Uterus (tissue), 4 donors: ENCODE results near the gene NR2F1-AS1. TPM values are rescaled to one million over a fixed set of nuclear protein-coding genes. Genes with fewer than 3 reads are reported as not detected.

Experiments used
- DNase-seq, 2 donors: peaks; one replicate each; pipeline ENCODE4 v3.0.0-alpha.2; 2019 to 2020
- H3K27ac ChIP-seq, 2 donors: fragments of 200-600 bp; sonication (generic); 1 replicate in 1 of 2; 2 replicates in 1 of 2; pipeline ENCODE4 v1.5.1; 2016 to 2018
- H3K27me3 ChIP-seq, 2 donors: fragments of 200-600 bp; sonication (generic); one replicate each; pipeline ENCODE4 v1.5.1; 2018 to 2019; ENCODE audit warnings: control low read depth in 1 of 2
- H3K36me3 ChIP-seq, 2 donors: fragments of 200-600 bp; sonication (generic); one replicate each; pipeline ENCODE4 v1.5.1; 2019; ENCODE audit warnings: control low read depth in 1 of 2
- H3K4me1 ChIP-seq, 2 donors: fragments of 200-600 bp; sonication (generic); one replicate each; pipeline ENCODE4 v1.5.1; 2018 to 2019; ENCODE audit warnings: control low read depth in 1 of 2
- H3K4me3 ChIP-seq, 2 donors: fragments of 200-600 bp; sonication (generic); 1 replicate in 1 of 2; 2 replicates in 1 of 2; pipeline ENCODE4 v1.5.1; 2018 to 2019; ENCODE audit warnings: mild to moderate bottlenecking in 1 of 2
- H3K9me3 ChIP-seq, 2 donors: fragments of 200-600 bp; sonication (generic); one replicate each; pipeline ENCODE4 v1.5.1; 2019; ENCODE audit warnings: control low read depth in 1 of 2
- POLR2A ChIP-seq, 2 donors: fragments of 450-650 bp; IDR thresholded peaks; one replicate each; pipeline ENCODE4 v1.6.1; 2016; ENCODE audit warnings: antibody characterized with exemption in 2 of 2, mild to moderate bottlenecking in 1 of 2, moderate library complexity in 1 of 2
- intact Hi-C: fragments of 100-400 bp; cut with DNase I; formaldehyde crosslinking; loops from one replicate; pipeline ENCODE4 v1.15.1; 2023; ENCODE audit warnings: low total_unique reads
- total RNA-seq, 4 donors: library from RNA; depleted of rRNA in 3 of 4; stranded (reverse); fragments of >200 nt in 3 of 4; gene quantifications; one replicate each; pipeline versions ENCODE4 v1.1.0 to v1.2.4, GENCODE V29; 2014 to 2023
- TF ChIP-seq, protein P1 (sequence below), 4 experiments: fragments of 200-600 bp in 2 of 4; fragments of 450-650 bp in 2 of 4; sonication (generic) in 2 of 4; IDR thresholded peaks; one replicate each; pipeline ENCODE4 v1.5.1; 2016 to 2019; ENCODE audit warnings: antibody characterized with exemption in 4 of 4, mild to moderate bottlenecking in 2 of 4, moderate library complexity in 1 of 4
- donor health status: DM: yes; HTN: yes; CAD: no.

The NR2F1-AS1 gene
- total RNA-seq, 4 donors from 2014 or later = 4.4 to 46.1 (median 19.9) TPM

DNA sequence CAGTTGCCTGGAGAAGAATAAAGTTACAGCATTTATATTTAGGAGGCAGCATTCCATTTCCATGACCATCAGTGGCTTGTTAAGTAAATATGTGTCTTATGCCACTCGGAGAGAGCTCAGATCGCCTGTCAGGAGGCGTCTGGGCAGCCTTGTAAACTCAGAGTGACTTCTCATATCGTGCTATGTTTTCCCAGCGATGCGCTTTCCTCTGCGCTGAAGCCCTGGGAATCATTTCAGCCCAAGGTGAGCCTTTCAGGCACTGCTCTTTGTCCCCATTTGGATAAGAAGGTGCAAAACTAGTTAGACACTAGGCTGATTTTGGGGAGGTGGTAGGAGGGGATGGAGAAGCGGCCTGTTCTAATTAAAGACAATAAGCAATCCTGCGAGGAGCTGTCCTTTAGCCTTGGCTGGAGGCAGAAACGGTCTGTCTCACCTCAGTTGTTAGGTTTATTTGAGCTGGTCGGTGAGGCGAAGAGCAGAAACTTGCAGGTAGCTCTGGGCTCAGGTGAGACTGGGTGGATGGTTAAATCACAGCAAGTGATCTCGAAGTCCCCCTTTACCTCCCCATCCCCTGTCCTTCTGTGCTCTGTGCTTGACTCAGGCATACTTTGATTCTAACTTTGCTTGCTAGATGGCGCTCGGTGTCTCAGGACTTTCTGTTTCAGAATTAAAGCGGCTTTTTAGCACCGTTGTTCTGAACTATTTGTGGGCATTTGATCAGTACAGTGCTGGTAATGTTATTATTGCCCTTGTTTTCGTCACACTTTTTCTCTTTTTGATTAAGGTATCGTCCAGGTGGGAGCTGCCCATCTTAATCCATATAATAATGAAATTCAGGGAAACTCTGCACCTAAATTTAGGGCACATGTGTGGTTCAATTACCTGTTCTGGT, 26.6 kb upstream of the NR2F1-AS1 start:
- Histone ChIP-seq H3K36me3 (no peaks in the 10 kb centered on the region), H3K4me1 (peaks cover 0 to 4% of the 10 kb centered on the region in 2 donors), H3K27ac (no peak overlapping the region), H3K27me3 (peaks cover 23 to 47% of the 10 kb centered on the region in 2 donors), H3K9me3 (no peaks in the 10 kb centered on the region), H3K4me3 (no peak overlapping the region)
- DNase-seq = no peak
- TF ChIP-seq POLR2A (IDR thresholded peaks at IDR 0.05) = no peak
- TF ChIP-seq, protein P1, sequence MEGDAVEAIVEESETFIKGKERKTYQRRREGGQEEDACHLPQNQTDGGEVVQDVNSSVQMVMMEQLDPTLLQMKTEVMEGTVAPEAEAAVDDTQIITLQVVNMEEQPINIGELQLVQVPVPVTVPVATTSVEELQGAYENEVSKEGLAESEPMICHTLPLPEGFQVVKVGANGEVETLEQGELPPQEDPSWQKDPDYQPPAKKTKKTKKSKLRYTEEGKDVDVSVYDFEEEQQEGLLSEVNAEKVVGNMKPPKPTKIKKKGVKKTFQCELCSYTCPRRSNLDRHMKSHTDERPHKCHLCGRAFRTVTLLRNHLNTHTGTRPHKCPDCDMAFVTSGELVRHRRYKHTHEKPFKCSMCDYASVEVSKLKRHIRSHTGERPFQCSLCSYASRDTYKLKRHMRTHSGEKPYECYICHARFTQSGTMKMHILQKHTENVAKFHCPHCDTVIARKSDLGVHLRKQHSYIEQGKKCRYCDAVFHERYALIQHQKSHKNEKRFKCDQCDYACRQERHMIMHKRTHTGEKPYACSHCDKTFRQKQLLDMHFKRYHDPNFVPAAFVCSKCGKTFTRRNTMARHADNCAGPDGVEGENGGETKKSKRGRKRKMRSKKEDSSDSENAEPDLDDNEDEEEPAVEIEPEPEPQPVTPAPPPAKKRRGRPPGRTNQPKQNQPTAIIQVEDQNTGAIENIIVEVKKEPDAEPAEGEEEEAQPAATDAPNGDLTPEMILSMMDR (IDR thresholded peaks at IDR 0.05) = peak; percentile 27 to 42 (median 32)
- intact Hi-C loops = no loop called here

DNA sequence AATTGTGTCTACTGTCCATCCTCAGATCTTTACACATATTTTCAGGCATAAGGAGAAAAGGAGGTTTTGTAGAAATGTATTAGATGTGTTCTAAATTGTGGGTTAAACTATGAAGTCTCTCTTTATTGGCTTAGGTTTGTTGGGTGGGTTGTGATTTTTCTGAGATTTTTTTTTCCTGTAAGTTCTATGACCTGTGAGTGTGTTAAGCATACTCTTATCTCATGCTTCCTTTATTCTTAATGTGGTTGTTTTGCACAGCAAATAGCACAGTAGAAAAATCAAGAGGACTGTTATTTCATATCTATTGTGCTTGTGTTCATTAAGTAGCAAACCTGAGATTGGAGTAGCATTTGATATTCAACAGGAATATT, 25.3 kb upstream of the NR2F1-AS1 start:
- Histone ChIP-seq H3K4me1 (peaks cover 0 to 4% of the 10 kb centered on the region in 2 donors), H3K27me3 (peaks cover 16 to 38% of the 10 kb centered on the region in 2 donors), H3K36me3 (no peaks in the 10 kb centered on the region), H3K9me3 (no peaks in the 10 kb centered on the region), H3K4me3 (no peak overlapping the region), H3K27ac (no peak overlapping the region)
- intact Hi-C loops = no loop called here
- DNase-seq = no peak
- TF ChIP-seq, protein P1 (IDR thresholded peaks at IDR 0.05) = no peak
- no peak for TF ChIP-seq POLR2A (IDR thresholded peaks at IDR 0.05)

DNA sequence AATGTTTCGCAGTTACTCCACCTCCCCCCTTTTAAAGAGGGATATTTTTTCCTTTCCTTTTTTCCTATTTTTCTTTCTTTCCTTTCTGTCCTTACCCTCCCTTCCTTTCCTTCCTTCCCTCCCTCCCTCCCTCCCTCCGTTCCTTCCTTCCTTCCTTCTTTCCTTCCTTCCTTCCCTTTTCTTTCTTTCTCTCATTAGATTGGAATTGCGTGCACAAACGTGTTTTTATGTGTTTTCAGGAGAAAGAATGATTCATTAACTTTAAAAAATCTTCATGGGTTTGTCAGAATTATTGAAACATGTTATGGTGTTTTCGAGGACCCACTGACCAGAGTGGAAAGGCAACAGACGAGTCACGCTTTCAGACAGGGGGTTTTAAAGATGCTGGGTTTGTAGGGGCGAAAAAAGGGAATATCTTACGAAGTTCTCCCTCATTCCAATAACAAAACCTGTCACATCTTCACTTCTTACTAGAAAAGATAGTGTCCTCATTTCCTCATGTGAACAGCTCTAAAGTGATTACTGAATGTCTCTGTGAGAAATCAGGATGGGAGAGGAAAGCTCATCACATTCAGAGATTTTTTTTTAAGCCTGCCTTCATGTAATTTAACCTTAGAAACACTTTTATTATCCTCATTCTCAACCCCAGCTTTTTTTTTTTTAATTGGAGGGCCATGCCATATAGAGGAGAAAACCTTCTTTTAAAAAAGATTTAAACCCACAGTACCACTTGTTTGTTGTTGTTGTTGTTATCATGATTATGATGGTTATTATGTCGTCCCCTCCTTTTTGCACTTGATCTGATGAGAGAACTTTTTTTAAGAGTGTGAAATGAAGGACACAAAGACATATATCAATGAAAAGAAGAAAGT, 23.9 kb upstream of the NR2F1-AS1 start:
- no peak overlapping the region for H3K4me3 ChIP-seq
- H3K27me3 ChIP-seq = peaks cover 6 to 23% of the 10 kb centered on the region in 2 donors
- no peaks in the 10 kb centered on the region for H3K9me3 ChIP-seq
- intact Hi-C loops = no loop called here
- H3K27ac ChIP-seq = no peak overlapping the region
- DNase-seq = no peak
- H3K4me1 ChIP-seq = peaks cover 0 to 4% of the 10 kb centered on the region in 2 donors
- no peak for TF ChIP-seq POLR2A (IDR thresholded peaks at IDR 0.05)
- TF ChIP-seq, protein P1 (IDR thresholded peaks at IDR 0.05) = no peak
- no peaks in the 10 kb centered on the region for H3K36me3 ChIP-seq

DNA sequence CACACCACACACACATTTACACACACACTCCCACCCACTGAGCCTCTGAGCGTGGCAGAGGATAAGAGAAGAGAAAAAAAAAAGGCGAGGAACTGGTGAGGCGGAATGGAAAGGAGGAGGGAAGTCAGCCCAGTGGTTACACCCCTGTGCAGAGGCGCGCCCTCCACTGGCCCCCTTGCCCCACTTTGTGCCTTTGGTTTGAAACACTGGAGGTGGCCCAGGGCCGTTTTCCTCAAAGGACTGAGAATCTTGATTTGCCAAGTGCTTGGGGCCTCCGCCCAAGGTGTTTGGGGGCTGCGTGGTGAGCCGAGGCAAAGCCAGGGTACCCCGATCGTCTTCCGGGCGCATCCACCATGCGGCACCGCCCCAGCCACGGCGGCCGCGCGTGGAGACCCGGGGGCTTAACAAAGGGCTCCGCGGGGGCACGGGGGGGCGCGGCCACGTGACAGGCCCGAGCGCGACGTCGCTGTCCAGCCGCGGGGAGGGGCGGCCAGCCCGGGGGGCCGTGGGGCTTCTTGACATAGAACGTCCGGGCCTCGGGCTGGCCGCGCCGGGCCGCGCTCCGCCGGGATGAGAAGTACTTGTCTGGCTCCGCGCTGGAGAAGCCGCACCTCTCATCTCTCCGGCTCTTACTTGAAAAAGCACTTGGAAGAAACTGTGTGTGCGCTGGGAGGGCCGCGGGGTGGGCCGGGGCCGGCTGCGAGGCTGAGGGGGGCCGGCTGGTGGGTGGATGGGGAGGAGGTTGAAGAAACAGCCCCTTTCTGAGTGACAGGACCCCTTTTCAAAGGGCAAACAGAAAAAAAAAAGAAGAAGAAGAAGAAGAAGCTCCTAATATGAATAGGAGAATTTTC, 23.0 kb upstream of the NR2F1-AS1 start:
- Histone ChIP-seq H3K27ac (no peak overlapping the region), H3K4me3 (peak overlapping the region in 1 of 2 donors; percentile 31), H3K9me3 (no peaks in the 10 kb centered on the region), H3K36me3 (no peaks in the 10 kb centered on the region), H3K4me1 (peaks cover 0 to 4% of the 10 kb centered on the region in 2 donors), H3K27me3 (peaks cover 0 to 15% of the 10 kb centered on the region in 2 donors)
- DNase-seq = no peak
- TF ChIP-seq, protein P1 (IDR thresholded peaks at IDR 0.05) = no peak
- no peak for TF ChIP-seq POLR2A (IDR thresholded peaks at IDR 0.05)
- intact Hi-C loops = no loop called here
